Mesendoderm (in vitro differentiated cells): ENCODE results near the gene ARL6IP4.

Experiments used
- DNase-seq: peaks from one replicate; pipeline ENCODE4 v3.0.0; 2013
- H2AK5ac ChIP-seq: 2 replicates; pipeline ENCODE4 v1.6.1; 2013; ENCODE audit warnings: low read length, inconsistent platforms
- H2BK120ac ChIP-seq: 2 replicates; pipeline ENCODE4 v1.6.1; 2013; ENCODE audit warnings: low read depth, mild to moderate bottlenecking, low read length, moderate library complexity, mixed read lengths
- H2BK15ac ChIP-seq: replicated peaks from 2 replicates; pipeline ENCODE4 v1.6.1; 2013; ENCODE audit warnings: low read depth, mild to moderate bottlenecking, moderate library complexity
- H2BK5ac ChIP-seq: 2 replicates; pipeline ENCODE4 v1.6.1; 2013; ENCODE audit warnings: low read length, inconsistent platforms
- H3K18ac ChIP-seq: 2 replicates; pipeline ENCODE4 v1.6.1; 2013; ENCODE audit warnings: mild to moderate bottlenecking, low read length, mixed read lengths
- H3K23ac ChIP-seq: one replicate; pipeline ENCODE4 v1.6.1; 2013; ENCODE audit warnings: low read length
- H3K27ac ChIP-seq: 2 replicates; pipeline ENCODE4 v1.5.1; 2013; ENCODE audit warnings: low read depth, mild to moderate bottlenecking, inconsistent platforms, low read length, moderate library complexity
- H3K27me3 ChIP-seq: 2 replicates; pipeline ENCODE4 v1.6.1; 2013; ENCODE audit warnings: low read length, control low read depth, mild to moderate bottlenecking, inconsistent platforms; ENCODE audit not compliant: insufficient read depth, poor library complexity
- H3K36me3 ChIP-seq: 2 replicates; pipeline ENCODE4 v1.6.1; 2013; ENCODE audit warnings: low read length, inconsistent platforms; ENCODE audit not compliant: control insufficient read depth, insufficient read depth
- H3K4ac ChIP-seq: one replicate; pipeline ENCODE4 v1.6.1; 2013; ENCODE audit warnings: low read depth, mild to moderate bottlenecking, low read length, moderate library complexity
- H3K4me1 ChIP-seq: 2 replicates; pipeline ENCODE4 v1.6.1; 2013; ENCODE audit warnings: low read depth, low read length, inconsistent platforms; ENCODE audit not compliant: control insufficient read depth
- H3K4me2 ChIP-seq: 2 replicates; pipeline ENCODE4 v1.6.1; 2013; ENCODE audit warnings: low read length
- H3K4me3 ChIP-seq: 2 replicates; pipeline ENCODE4 v1.5.1; 2013; ENCODE audit warnings: mild to moderate bottlenecking, low read length
- H3K56ac ChIP-seq: one replicate; pipeline ENCODE4 v1.6.1; 2013; ENCODE audit warnings: low read length
- H3K79me1 ChIP-seq: 2 replicates; pipeline ENCODE4 v1.6.1; 2013; ENCODE audit warnings: low read length, inconsistent platforms
- H3K79me2 ChIP-seq: 2 replicates; pipeline ENCODE4 v1.6.1; 2013; ENCODE audit warnings: mild to moderate bottlenecking, low read length; ENCODE audit not compliant: control insufficient read depth, insufficient read depth
- H3K9ac ChIP-seq: 2 replicates; pipeline ENCODE4 v1.6.1; 2013; ENCODE audit warnings: low read length, inconsistent platforms
- H4K5ac ChIP-seq: one replicate; pipeline ENCODE4 v1.6.1; 2013; ENCODE audit warnings: low read length
- H4K8ac ChIP-seq: one replicate; pipeline ENCODE4 v1.6.1; 2013; ENCODE audit warnings: low read depth, mild to moderate bottlenecking, control low read depth, low read length, moderate library complexity
- WGBS: extraction: QIAGEN DNeasy Blood & Tissue Kit; methylation state at CpG from one replicate; pipeline ENCODE4 v1.1.7; 2013; ENCODE audit warnings: low lambda C conversion rate, missing lambda C conversion rate; ENCODE audit not compliant: insufficient coverage; ENCODE audit errors: extremely low coverage; 5-methylcytosine and 5-hydroxymethylcytosine counted together

ARL6IP4 gene

GRCh38 chr12:123019841-123020138 is 39.3 kb downstream of the ARL6IP4 start:
- no CpG with 5 or more reads among the region's 2 CpGs for WGBS
- no peak overlapping the region for H2BK5ac ChIP-seq
- H3K23ac ChIP-seq, result no peak overlapping the region
- no peak overlapping the region for H2AK5ac ChIP-seq
- no peaks in the 10 kb centered on the region for H3K27me3 ChIP-seq
- H3K9ac ChIP-seq, result no peak overlapping the region
- H2BK120ac ChIP-seq, result no peak overlapping the region
- DNase-seq, result no peak
- no peak overlapping the region for H4K5ac ChIP-seq
- no peaks in the 10 kb centered on the region for H3K79me2 ChIP-seq
- H3K36me3 ChIP-seq, result no peaks in the 10 kb centered on the region
- no peaks in the 10 kb centered on the region for H3K79me1 ChIP-seq
- no peak overlapping the region for H3K4me2 ChIP-seq
- H3K56ac ChIP-seq, result no peak overlapping the region
- no peak overlapping the region for H3K18ac ChIP-seq
- H3K4me1 ChIP-seq, result no peaks in the 10 kb centered on the region
- no peak overlapping the region for H4K8ac ChIP-seq
- no peak overlapping the region for H3K4me3 ChIP-seq
- H3K4ac ChIP-seq, result no peak overlapping the region
- H3K27ac ChIP-seq, result no peak overlapping the region
- no peak overlapping the region for H2BK15ac ChIP-seq

GRCh38 chr12:123021688-123022604 is 41.5 kb downstream of the ARL6IP4 start:
- H3K36me3 ChIP-seq, result no peaks in the 10 kb centered on the region
- no CpG with 5 or more reads among the region's 18 CpGs for WGBS

GRCh38 chr12:123022846-123023245 is 42.4 kb downstream of the ARL6IP4 start:
- Histone ChIP-seq H3K79me2 (no peaks in the 10 kb centered on the region), H3K79me1 (no peaks in the 10 kb centered on the region), H3K4me1 (no peaks in the 10 kb centered on the region), H2BK5ac (no peak overlapping the region), H2BK120ac (no peak overlapping the region), H3K56ac (no peak overlapping the region), H3K4me2 (no peak overlapping the region), H3K27ac (no peak overlapping the region), H3K36me3 (no peaks in the 10 kb centered on the region), H3K27me3 (no peaks in the 10 kb centered on the region), H3K23ac (no peak overlapping the region), H3K4ac (no peak overlapping the region), H3K9ac (no peak overlapping the region), H2BK15ac (no peak overlapping the region), H4K8ac (no peak overlapping the region), H4K5ac (no peak overlapping the region), H3K18ac (no peak overlapping the region), H2AK5ac (no peak overlapping the region), H3K4me3 (no peak overlapping the region)
- DNase-seq, result no peak
- no CpG with 5 or more reads among the region's 5 CpGs for WGBS

More at GRCh38 chr12:123021688-123022604, 41.5 kb downstream of the ARL6IP4 start:
- H3K79me2 ChIP-seq, result no peaks in the 10 kb centered on the region
- H3K79me1 ChIP-seq, result no peaks in the 10 kb centered on the region
- H3K56ac ChIP-seq, result no peak overlapping the region
- H2AK5ac ChIP-seq, result no peak overlapping the region
- no peaks in the 10 kb centered on the region for H3K4me1 ChIP-seq
- H2BK15ac ChIP-seq, result no peak overlapping the region
- H4K5ac ChIP-seq, result no peak overlapping the region
- H3K23ac ChIP-seq, result no peak overlapping the region
- H3K27me3 ChIP-seq, result no peaks in the 10 kb centered on the region
- DNase-seq, result no peak
- no peak overlapping the region for H3K27ac ChIP-seq
- H3K4me3 ChIP-seq, result no peak overlapping the region
- no peak overlapping the region for H4K8ac ChIP-seq
- no peak overlapping the region for H3K4ac ChIP-seq
- no peak overlapping the region for H3K18ac ChIP-seq
- H2BK120ac ChIP-seq, result no peak overlapping the region
- no peak overlapping the region for H3K4me2 ChIP-seq
- no peak overlapping the region for H2BK5ac ChIP-seq
- H3K9ac ChIP-seq, result no peak overlapping the region

- H3K4ac ChIP-seq, result no peak overlapping the region
- no peak overlapping the region for H2AK5ac ChIP-seq
- H3K4me2 ChIP-seq, result no peak overlapping the region
- H4K8ac ChIP-seq, result no peak overlapping the region
- no peaks in the 10 kb centered on the region for H3K27me3 ChIP-seq
- no peak overlapping the region for H3K18ac ChIP-seq
- no peaks in the 10 kb centered on the region for H3K4me1 ChIP-seq
- no peaks in the 10 kb centered on the region for H3K79me2 ChIP-seq
- H3K56ac ChIP-seq, result no peak overlapping the region
- H3K36me3 ChIP-seq, result no peaks in the 10 kb centered on the region
- H4K5ac ChIP-seq, result no peak overlapping the region
- no CpG with 5 or more reads among the region's 9 CpGs for WGBS
- DNase-seq, result no peak
- no peak overlapping the region for H2BK15ac ChIP-seq
- no peak overlapping the region for H3K23ac ChIP-seq
- H3K9ac ChIP-seq, result no peak overlapping the region
- no peak overlapping the region for H2BK120ac ChIP-seq
- no peak overlapping the region for H2BK5ac ChIP-seq
- no peak overlapping the region for H3K4me3 ChIP-seq
- no peak overlapping the region for H3K27ac ChIP-seq
- no peaks in the 10 kb centered on the region for H3K79me1 ChIP-seq
These were observed 44.4 kb downstream of the ARL6IP4 start for GRCh38 chr12:123024819-123025391.

- H3K9ac ChIP-seq, result no peak overlapping the region
These were observed 45.8 kb downstream of the ARL6IP4 start for GRCh38 chr12:123026094-123026853.

More at GRCh38 chr12:123026094-123026853, 45.8 kb downstream of the ARL6IP4 start:
- Histone ChIP-seq H4K5ac (no peak overlapping the region), H3K56ac (no peak overlapping the region), H3K4me3 (no peak overlapping the region), H3K4me1 (no peaks in the 10 kb centered on the region), H3K79me2 (no peaks in the 10 kb centered on the region), H2BK120ac (no peak overlapping the region), H3K27me3 (no peaks in the 10 kb centered on the region), H4K8ac (no peak overlapping the region), H3K23ac (no peak overlapping the region), H2BK5ac (no peak overlapping the region), H3K18ac (no peak overlapping the region), H3K79me1 (no peaks in the 10 kb centered on the region), H3K4me2 (no peak overlapping the region), H2BK15ac (no peak overlapping the region), H2AK5ac (no peak overlapping the region), H3K36me3 (no peaks in the 10 kb centered on the region), H3K4ac (no peak overlapping the region), H3K27ac (no peak overlapping the region)
- peak; percentile 47 for DNase-seq
- WGBS, result no CpG with 5 or more reads among the region's 9 CpGs
